ENCODE results near the gene LRRC7.
"Not testable (repeated sequence)": the region's sequence is repeated elsewhere in the genome, so short reads cannot be mapped to it uniquely, and the experiment has no call there.

The LRRC7 gene

GRCh38 chr1:69707103-69707502 lies 139.4 kb downstream of the LRRC7 start:
- no peak for DNase-seq (ENCODE audit: low read depth)
- TF ChIP-seq CTCF (conservative IDR thresholded peaks at IDR 0.05; ENCODE audit: low read depth, low read length): no peak
- H3K4me3 ChIP-seq (ENCODE audit: low read length): no peak overlapping the region

GRCh38 chr1:69710484-69711189 lies 142.9 kb downstream of the LRRC7 start:
- TF ChIP-seq CTCF (conservative IDR thresholded peaks at IDR 0.05; ENCODE audit: low read depth, low read length): no peak
- no peak overlapping the region for H3K4me3 ChIP-seq (ENCODE audit: low read length)
- peak; percentile 39 for DNase-seq (ENCODE audit: low read depth)

GRCh38 chr1:69711190-69711930 lies 143.6 kb downstream of the LRRC7 start:
- DNase-seq (ENCODE audit: low read depth): peak; percentile 65
- H3K4me3 ChIP-seq (ENCODE audit: low read length): no peak overlapping the region
- no peak for TF ChIP-seq CTCF (conservative IDR thresholded peaks at IDR 0.05; ENCODE audit: low read depth, low read length)

GRCh38 chr1:69717834-69718233 lies 150.1 kb downstream of the LRRC7 start:
- H3K4me3 ChIP-seq (ENCODE audit: low read length); DNase-seq (ENCODE audit: low read depth): not testable (repeated sequence)

GRCh38 chr1:69728206-69728605 lies 160.5 kb downstream of the LRRC7 start:
- H3K4me3 ChIP-seq (ENCODE audit: low read length): no peak overlapping the region
- no peak for TF ChIP-seq CTCF (conservative IDR thresholded peaks at IDR 0.05; ENCODE audit: low read depth, low read length)
- DNase-seq (ENCODE audit: low read depth): no peak

GRCh38 chr1:69733061-69733460 lies 165.3 kb downstream of the LRRC7 start:
- TF ChIP-seq CTCF (conservative IDR thresholded peaks at IDR 0.05; ENCODE audit: low read depth, low read length): no peak
- no peak for DNase-seq (ENCODE audit: low read depth)
- no peak overlapping the region for H3K4me3 ChIP-seq (ENCODE audit: low read length)

GRCh38 chr1:69737527-69738185 lies 169.9 kb downstream of the LRRC7 start:
- no peak overlapping the region for H3K4me3 ChIP-seq (ENCODE audit: low read length)
- peak; percentile 68 for TF ChIP-seq CTCF (conservative IDR thresholded peaks at IDR 0.05; ENCODE audit: low read depth, low read length)
- peak; percentile 39 for DNase-seq (ENCODE audit: low read depth)
